GM18519 (cell line): ENCODE results near the gene ALDH7A1.

Experiments
- ATAC-seq: cut with Tn5 transposase; IDR thresholded peaks from one replicate; pipeline ENCODE4 v1.9.1; 2021; ENCODE audit warnings: mild to moderate bottlenecking, moderate library complexity; ENCODE audit not compliant: unreplicated experiment, low FRiP score

Gene ALDH7A1

DNA sequence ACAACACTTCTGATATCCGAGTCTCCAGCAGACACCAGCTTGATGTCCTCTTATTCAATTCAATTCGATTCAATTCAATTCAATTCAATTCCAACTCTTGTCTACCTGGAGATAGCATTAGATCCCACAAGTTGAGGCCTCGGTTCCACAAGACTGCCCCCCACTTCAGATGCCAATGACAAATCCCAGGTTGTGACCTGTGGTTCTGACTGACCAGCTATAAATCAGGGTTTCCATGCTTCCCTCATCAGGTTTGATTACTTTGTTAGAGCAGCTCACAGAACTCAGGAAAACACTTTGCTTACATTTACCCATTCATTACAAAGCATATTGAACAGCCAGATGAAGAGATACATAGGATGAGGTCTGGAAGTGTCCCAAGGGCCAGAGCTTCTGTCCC, 82.6 kb downstream of the ALDH7A1 start:
- ATAC-seq: no peak

DNA sequence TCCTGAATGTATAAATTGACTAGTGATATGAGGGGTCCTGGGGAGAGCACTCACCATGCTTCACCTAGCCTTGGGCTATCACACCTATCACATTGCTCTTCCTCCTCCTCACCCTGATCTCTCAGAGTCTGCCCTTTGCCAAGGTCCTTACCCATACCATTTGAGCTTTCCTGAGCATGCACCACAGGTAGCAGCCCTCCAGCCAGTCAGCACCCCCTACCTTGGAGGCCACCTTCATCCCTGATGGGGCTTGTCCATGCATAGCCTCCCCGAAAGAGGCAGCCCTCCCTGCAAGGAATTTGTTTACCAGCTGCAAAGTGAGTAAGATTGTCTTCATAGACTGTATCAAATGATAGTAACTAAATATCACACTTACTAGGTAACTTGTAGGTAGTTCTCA, 83.1 kb downstream of the ALDH7A1 start:
- ATAC-seq: no peak

DNA sequence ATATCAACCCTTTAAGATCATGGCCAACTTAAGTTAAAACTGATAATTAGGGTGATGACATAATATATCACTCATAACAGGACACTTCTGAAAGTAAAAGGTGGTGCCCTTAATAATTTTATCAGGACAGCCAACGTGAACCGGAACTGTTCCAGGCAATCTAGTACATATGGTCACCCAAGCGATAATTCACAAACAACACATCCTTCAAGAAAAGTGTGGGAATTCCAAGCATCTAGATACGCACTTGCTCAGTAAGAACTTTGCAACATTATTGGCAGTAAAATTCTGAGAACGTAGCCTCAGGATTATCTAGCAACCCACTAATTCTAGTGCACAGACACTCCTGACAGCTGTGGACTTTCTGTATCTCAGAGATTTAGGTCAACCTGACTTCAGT, 85.7 kb downstream of the ALDH7A1 start:
- ATAC-seq: no peak

DNA sequence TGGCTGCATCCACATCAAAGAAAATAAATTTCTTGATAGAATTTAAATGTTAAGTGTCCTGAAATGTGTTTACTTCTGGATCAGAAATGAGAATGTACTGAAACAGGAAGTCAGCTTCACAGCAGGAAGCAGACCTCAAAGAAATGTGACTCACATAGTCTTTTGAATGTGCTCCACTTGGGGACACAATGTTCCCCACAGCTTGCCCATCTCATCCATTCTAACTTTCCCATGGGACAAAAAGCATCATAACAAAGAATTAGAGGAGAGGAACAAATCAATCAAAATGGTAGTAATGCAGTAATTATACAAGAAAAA, 86.1 kb downstream of the ALDH7A1 start:
- ATAC-seq: no peak

DNA sequence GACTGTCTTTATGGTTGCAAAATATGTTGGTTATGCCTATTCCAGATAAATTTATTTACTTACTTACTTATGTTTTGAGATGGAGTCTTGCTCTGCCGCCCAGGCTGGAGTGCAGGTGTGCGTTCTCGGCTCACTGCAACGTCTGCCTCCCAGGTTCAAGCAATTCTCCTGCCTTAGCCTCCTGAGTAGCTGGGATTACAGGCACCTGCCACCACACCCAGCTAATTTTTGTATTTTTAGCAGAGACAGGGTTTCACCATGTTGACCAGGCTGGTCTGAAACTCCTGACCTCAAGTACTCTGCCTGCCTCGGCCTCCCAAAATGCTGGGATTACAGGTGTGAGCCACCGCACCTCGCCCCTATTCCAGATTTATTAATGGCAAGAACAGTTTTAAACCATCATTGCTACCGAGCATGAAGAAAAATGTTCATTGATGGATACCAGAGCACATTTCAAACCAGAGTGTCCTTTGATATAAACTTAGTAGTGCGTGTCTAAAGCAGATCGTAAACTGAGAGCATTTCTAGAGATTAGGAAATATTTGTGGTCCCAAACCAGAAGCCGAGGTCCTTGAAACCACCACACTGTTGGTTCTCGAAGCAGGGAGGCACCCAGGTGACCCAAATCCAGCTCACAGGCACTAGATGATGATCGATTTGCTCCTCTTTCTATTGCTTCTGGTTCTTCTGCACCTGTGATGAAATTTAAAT, 86.6 kb downstream of the ALDH7A1 start:
- no peak for ATAC-seq

DNA sequence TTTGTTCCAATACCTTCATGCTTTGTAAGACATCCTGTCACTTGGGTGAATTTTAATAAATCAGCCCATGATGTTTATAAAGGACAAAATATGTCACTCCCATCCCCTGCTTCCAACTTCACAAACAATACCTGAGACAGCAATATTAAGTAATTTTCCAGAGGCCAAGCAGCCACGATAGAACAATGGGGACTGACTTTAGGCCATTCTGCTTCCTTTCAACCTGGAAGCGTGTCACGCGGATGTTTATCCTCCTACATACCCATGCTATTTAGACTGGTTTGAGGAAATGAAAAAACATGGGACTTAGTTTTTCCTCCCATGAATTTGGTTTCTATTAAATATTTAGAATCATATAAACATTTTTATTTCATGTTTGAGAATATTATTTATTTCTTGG, 88.9 kb downstream of the ALDH7A1 start:
- no peak for ATAC-seq

GRCh38 chr5:126503602-126504104, 91.4 kb downstream of the ALDH7A1 start:
- no peak for ATAC-seq

- no peak for ATAC-seq
Observed at GRCh38 chr5:126501448-126501847, 93.6 kb downstream of the ALDH7A1 start.

GRCh38 chr5:126499853-126500342, 95.1 kb downstream of the ALDH7A1 start:
- ATAC-seq: peak; percentile 42

GRCh38 chr5:126499278-126499677, 95.7 kb downstream of the ALDH7A1 start:
- no peak for ATAC-seq

DNA sequence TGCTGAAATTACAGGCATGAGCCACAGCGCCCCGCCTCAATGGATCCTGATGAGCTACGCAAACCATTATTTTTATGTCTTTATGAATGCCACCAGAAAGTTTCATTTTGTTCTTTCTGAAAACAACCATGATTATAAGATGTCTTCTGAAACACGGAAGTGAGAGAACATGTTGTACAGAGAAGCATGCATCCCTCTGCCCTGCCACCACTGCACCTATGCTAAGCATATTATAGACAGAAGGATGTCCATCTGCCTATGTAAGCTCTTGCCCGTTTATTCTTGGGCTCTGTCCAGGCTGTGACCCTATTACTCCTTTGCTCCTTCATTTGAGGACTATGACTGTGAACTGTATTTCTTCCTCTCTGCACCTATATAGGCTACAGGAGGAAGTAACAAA, 97.5 kb downstream of the ALDH7A1 start:
- no peak for ATAC-seq

- no peak for ATAC-seq
Observed at GRCh38 chr5:126494393-126494792, 100.6 kb downstream of the ALDH7A1 start.

- no peak for ATAC-seq
Observed at GRCh38 chr5:126492939-126493338, 102.1 kb downstream of the ALDH7A1 start.

DNA sequence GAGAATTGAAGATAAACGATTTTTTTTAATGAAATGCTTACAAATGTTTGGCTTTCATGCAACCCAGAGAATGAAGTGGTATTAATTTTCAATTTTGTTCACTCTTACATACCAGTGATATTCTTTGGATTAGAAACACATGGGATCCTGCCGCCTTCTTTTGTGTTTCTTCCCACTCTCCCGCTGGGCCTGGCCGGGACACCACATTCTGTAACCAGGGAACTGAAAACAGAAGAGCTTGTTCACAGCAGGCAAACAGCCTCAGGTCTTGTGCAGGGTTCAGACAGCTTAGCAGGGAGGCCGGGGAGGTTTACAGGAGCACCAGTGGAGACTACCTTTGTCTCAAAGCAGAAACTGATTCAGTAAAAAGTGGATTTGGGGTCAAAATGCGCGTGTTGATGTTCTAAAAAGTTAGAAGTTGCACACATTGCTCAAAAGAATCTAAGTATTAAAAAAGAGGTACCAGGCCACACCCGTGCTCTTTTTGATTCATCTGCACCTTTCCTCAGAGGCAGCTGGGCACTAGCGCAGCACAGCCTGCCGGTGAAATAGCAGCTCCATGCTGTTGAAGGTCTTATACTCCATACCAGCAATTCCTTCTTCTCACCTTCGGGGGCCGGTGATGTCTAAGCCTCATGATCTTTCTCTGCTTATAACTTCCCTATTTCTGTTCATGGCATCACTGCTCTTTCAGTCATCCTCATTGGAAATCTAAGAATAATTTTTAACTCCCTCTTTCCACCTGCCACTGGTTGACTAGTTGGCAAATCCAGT, 104.7 kb downstream of the ALDH7A1 start:
- no peak for ATAC-seq

GRCh38 chr5:126488443-126489065, 106.5 kb downstream of the ALDH7A1 start:
- ATAC-seq: no peak

DNA sequence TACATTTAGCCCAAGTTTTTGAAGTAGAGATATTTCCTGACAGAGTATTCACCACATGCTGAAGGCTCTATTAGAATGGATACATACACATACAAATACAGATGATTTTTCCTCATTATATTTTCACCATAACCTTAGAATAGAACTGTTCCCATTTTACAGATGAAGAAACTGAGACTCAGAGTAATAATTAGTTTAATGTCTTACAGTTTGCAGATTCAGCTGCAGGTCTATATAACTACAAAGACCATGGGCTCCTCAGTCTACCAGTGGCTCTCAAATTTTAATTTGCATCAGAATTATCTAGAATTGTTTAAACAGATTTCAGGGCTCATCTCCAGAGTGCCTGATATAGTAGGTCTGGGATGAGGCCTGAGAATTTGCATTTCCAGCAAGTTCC, 107.4 kb downstream of the ALDH7A1 start:
- ATAC-seq: no peak

- ATAC-seq: no peak
Observed at GRCh38 chr5:126486332-126486731, 108.7 kb downstream of the ALDH7A1 start.

- no peak for ATAC-seq
Observed at GRCh38 chr5:126484253-126484652, 110.8 kb downstream of the ALDH7A1 start.

DNA sequence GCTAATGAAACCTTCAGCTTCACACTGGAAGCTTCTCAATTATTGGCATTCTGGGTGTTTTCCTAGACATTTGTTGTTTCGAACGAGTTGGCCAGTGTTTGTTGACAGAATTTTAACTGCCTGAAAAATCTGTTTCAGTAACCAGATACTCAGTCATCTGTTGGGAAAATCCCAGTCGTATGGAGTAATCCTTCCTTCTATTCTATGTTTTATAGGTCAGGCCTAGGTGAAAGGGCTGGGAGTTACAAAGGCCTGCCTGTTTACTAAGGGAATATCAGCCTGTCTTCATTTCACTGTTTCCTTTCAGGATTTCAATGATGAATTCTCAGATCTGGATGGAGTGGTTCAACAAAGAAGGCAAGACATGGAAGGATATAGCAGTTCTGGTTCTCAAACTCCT, 111.9 kb downstream of the ALDH7A1 start:
- ATAC-seq: no peak

GRCh38 chr5:126482591-126482990, 112.4 kb downstream of the ALDH7A1 start:
- no peak for ATAC-seq

DNA sequence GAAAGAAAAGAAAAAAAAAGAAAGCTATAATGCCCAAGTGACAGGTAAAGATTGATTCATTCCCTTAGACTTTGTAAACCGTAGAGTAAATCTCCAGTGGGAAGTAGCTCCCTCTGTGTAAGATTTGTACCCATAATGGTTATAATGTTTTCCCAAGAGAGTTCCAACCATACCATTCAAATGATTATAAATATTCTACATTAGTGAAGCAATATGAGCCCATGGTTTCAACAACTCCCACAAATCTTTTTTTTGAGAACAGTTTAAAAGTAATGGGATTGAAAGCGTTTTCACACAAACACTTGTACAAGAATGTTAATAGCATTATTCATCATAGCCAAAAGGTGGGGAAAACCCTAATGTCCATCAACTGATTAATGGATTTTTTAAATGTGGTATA, 113.8 kb downstream of the ALDH7A1 start:
- no peak for ATAC-seq
